ENCODE data around the gene GALP.
A peak's percentile ranks its signal among the peaks of the same experiment; 100 is the strongest.
"Not testable (repeated sequence)": the region's sequence is repeated elsewhere in the genome, so short reads cannot be mapped to it uniquely, and the experiment has no call there.

GALP gene

GRCh38 chr19:56148096-56148495 is 27.7 kb upstream of the GALP start:
- DNase-seq (ENCODE audit: low read depth in 2 of 2), result no peak

GRCh38 chr19:56148955-56149655 is 26.7 kb upstream of the GALP start:
- DNase-seq (ENCODE audit: low read depth in 2 of 2), result not testable (repeated sequence)

- DNase-seq (ENCODE audit: low read depth in 2 of 2), result no peak
These were observed 26.2 kb upstream of the GALP start for GRCh38 chr19:56149656-56150038.

- no peak for DNase-seq (ENCODE audit: low read depth in 2 of 2)
These were observed 25.4 kb upstream of the GALP start for GRCh38 chr19:56150358-56150757.

- DNase-seq (ENCODE audit: low read depth in 2 of 2), result no peak
These were observed 23.2 kb upstream of the GALP start for GRCh38 chr19:56152644-56153043.

- DNase-seq (ENCODE audit: low read depth in 2 of 2), result no peak
These were observed 22.3 kb upstream of the GALP start for GRCh38 chr19:56153507-56153906.

GRCh38 chr19:56155124-56155687 is 20.6 kb upstream of the GALP start:
- no peak for DNase-seq (ENCODE audit: low read depth in 2 of 2)

GRCh38 chr19:56156768-56157167 is 19.0 kb upstream of the GALP start:
- DNase-seq (ENCODE audit: low read depth in 2 of 2), result no peak

GRCh38 chr19:56158170-56158757 is 17.5 kb upstream of the GALP start:
- no peak for DNase-seq (ENCODE audit: low read depth in 2 of 2)

GRCh38 chr19:56159009-56159559 is 16.7 kb upstream of the GALP start:
- no peak for DNase-seq (ENCODE audit: low read depth in 2 of 2)

GRCh38 chr19:56159622-56160271 is 16.1 kb upstream of the GALP start:
- DNase-seq (ENCODE audit: low read depth in 2 of 2), result no peak

GRCh38 chr19:56161534-56161933 is 14.3 kb upstream of the GALP start:
- DNase-seq (ENCODE audit: low read depth in 2 of 2), result no peak

- DNase-seq (ENCODE audit: low read depth in 2 of 2), result peak in 1 of 2 donors; percentile 4
These were observed 13.6 kb upstream of the GALP start for GRCh38 chr19:56162258-56162657.

GRCh38 chr19:56163097-56163496 is 12.7 kb upstream of the GALP start:
- no peak for DNase-seq (ENCODE audit: low read depth in 2 of 2)

GRCh38 chr19:56167064-56167578 is 8.7 kb upstream of the GALP start:
- DNase-seq (ENCODE audit: low read depth in 2 of 2), result no peak

- DNase-seq (ENCODE audit: low read depth in 2 of 2), result no peak
These were observed 5.5 kb upstream of the GALP start for GRCh38 chr19:56170261-56170660.

GRCh38 chr19:56174086-56174485 is 1.7 kb upstream of the GALP start:
- no peak for DNase-seq (ENCODE audit: low read depth in 2 of 2)

GRCh38 chr19:56174550-56174949 is 1.3 kb upstream of the GALP start:
- DNase-seq (ENCODE audit: low read depth in 2 of 2), result no peak

GRCh38 chr19:56176310-56176709 is 502 bp downstream of the GALP start:
- DNase-seq (ENCODE audit: low read depth in 2 of 2), result not testable (repeated sequence)

- no peak for DNase-seq (ENCODE audit: low read depth in 2 of 2)
These were observed 1.1 kb downstream of the GALP start for GRCh38 chr19:56176881-56177280.

- DNase-seq (ENCODE audit: low read depth in 2 of 2), result no peak
These were observed 1.9 kb downstream of the GALP start for GRCh38 chr19:56177564-56178243.

- DNase-seq (ENCODE audit: low read depth in 2 of 2), result no peak
These were observed 14.0 kb downstream of the GALP start for GRCh38 chr19:56189785-56190184.

Data from activated CD4-positive, alpha-beta T cell treated with anti-CD3 and anti-CD28 coated beads for 24 hours (primary cell).